ENCODE measurements around the gene PC.

Gene PC

GRCh38 chr11:66854231-66854661, 103.9 kb downstream of the PC start:
- no peak for DNase-seq (ENCODE audit: low read depth)
- TF ChIP-seq, protein P1, sequence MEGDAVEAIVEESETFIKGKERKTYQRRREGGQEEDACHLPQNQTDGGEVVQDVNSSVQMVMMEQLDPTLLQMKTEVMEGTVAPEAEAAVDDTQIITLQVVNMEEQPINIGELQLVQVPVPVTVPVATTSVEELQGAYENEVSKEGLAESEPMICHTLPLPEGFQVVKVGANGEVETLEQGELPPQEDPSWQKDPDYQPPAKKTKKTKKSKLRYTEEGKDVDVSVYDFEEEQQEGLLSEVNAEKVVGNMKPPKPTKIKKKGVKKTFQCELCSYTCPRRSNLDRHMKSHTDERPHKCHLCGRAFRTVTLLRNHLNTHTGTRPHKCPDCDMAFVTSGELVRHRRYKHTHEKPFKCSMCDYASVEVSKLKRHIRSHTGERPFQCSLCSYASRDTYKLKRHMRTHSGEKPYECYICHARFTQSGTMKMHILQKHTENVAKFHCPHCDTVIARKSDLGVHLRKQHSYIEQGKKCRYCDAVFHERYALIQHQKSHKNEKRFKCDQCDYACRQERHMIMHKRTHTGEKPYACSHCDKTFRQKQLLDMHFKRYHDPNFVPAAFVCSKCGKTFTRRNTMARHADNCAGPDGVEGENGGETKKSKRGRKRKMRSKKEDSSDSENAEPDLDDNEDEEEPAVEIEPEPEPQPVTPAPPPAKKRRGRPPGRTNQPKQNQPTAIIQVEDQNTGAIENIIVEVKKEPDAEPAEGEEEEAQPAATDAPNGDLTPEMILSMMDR (conservative IDR thresholded peaks at IDR 0.05; ENCODE audit: control insufficient read depth, insufficient read depth, low read depth, low read length): no peak

DNA sequence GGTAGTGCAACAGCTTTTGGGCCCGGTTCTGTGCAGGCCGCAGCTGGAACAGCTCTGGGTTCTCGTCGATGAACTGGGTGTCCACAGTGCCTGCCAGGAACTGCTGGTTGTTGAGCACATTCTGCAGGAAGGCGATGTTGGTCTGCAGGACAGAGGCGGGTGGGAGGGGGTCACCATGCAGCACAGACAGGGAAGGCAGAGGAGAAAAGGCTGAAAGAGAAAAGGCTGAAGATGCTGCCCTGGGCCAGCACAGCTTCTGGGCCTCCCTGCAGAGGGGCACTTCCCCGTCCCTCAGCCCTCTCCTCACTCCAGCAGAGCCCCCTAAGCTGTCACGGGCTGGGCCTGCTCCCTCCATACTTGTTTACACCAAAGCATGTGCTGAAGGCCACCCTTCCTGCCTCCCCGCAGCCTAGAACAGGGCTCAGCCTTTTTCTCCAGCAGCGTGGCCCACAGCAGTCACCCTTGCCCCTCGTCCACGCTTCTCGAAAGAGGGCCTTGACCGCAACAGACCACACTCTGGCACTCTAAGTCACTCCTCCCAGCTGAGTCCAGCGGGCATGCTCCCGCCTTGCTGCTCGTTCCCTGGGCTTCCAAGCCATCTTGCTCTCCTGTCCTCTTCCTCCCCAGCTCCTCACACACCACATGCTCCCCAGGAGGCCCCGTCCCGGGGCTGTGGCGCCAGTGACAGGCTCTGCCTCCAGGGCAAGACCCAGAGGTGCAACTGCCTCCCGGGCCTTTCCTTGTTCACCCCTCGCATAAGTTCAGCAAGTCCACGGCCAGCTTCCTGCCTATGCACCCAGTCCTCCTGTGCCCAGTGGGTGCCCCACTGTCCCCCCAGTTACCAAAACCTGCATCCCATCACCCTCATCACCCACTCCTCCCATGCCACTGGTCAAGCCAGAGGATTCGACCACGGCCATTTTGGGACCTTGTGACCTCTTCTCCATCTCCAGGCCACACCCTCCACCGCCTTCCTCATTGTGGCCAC, 104.6 kb downstream of the PC start:
- no peak overlapping the region for H3K4me3 ChIP-seq (ENCODE audit: control insufficient read depth, low read depth, low read length)
- TF ChIP-seq, protein P1 (conservative IDR thresholded peaks at IDR 0.05; ENCODE audit: control insufficient read depth, insufficient read depth, low read depth, low read length): no peak

More at GRCh38 chr11:66854231-66854661, 103.9 kb downstream of the PC start:
- no peak overlapping the region for H3K4me3 ChIP-seq (ENCODE audit: control insufficient read depth, low read depth, low read length)

DNA sequence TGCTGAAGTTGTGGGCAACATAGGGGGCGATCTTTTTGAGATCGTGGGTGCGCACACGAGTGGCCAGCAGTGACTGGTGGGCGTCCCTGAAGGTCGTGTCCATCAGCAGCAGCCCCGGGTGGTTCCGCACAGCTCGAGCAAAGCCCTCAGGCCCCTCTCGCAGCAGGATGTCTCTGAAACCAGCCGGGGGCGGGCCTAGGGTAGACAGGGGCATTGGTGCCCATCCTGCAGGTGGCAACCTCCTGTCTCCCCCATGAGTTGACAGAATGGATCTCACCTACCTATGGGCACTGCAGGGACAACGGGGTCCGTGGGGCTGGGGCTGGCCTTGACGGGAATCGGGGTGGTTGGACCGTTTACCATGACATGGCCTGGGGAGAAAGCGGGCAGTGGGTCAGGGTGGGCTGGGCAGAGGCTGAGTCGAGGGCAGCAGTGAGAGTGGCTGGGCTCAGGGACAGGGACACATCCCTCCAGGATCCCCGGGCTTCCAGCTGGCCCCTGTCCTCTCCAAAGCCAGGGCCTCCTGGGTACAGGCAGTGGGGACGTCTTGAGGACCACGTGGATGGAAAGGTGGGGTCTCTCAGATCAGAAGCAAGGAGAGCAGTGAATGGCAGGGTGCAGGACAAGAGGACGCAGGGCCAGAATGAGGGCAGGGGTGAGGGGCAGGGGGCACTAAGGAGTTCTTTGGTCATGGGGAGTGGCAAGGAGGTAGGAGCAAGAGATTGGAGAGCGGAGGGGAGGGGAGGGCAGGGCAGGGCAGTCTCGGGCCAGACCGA, 105.5 kb downstream of the PC start:
- no peak for DNase-seq (ENCODE audit: low read depth)
- no peak overlapping the region for H3K4me3 ChIP-seq (ENCODE audit: control insufficient read depth, low read depth, low read length)
- TF ChIP-seq, protein P1 (conservative IDR thresholded peaks at IDR 0.05; ENCODE audit: control insufficient read depth, insufficient read depth, low read depth, low read length): no peak

More for the DNA sequence above, 104.6 kb downstream of the PC start:
- DNase-seq (ENCODE audit: low read depth): no peak

DNA sequence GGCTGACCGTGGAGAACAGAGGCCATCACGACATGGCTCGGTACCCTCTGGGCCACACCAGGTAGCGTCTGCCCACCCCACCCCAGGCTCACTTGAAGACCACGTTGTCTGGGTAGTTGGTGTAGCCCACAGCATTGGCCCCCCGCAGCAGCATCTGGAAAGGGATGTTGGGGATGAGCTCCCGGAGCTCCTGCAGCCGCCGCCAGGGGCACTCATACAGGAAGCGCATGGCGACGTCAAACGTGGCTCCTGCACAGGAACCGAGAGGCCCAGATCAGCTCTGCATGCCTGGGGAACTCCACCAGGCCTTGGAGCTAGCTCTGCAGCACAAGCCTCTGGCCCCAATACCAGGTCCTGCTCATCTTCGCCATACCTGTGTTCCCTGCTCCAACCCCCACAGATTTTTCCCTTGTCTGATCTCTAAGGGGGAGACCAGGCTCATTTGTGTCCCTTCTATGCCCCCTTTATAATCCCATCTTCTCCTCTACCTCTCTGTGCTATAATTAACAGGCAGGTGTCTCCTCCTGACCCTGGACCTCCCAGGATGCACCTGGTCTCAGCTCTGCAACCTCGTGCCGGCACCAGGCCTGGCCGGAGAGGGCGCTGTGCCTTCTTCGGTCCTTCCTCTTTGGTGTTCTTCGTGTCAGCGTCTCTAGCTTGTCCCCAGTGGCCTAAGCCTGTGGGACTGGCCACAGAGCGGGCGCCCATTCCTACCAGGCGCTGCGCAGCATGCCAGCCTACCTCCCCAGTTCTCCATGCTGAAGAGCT, 106.3 kb downstream of the PC start:
- TF ChIP-seq, protein P1 (conservative IDR thresholded peaks at IDR 0.05; ENCODE audit: control insufficient read depth, insufficient read depth, low read depth, low read length): no peak
- no peak for DNase-seq (ENCODE audit: low read depth)
- H3K4me3 ChIP-seq (ENCODE audit: control insufficient read depth, low read depth, low read length): no peak overlapping the region

GRCh38 chr11:66851239-66851596, 107.0 kb downstream of the PC start:
- TF ChIP-seq, protein P1 (conservative IDR thresholded peaks at IDR 0.05; ENCODE audit: control insufficient read depth, insufficient read depth, low read depth, low read length): no peak
- H3K4me3 ChIP-seq (ENCODE audit: control insufficient read depth, low read depth, low read length): no peak overlapping the region
- no peak for DNase-seq (ENCODE audit: low read depth)

DNA sequence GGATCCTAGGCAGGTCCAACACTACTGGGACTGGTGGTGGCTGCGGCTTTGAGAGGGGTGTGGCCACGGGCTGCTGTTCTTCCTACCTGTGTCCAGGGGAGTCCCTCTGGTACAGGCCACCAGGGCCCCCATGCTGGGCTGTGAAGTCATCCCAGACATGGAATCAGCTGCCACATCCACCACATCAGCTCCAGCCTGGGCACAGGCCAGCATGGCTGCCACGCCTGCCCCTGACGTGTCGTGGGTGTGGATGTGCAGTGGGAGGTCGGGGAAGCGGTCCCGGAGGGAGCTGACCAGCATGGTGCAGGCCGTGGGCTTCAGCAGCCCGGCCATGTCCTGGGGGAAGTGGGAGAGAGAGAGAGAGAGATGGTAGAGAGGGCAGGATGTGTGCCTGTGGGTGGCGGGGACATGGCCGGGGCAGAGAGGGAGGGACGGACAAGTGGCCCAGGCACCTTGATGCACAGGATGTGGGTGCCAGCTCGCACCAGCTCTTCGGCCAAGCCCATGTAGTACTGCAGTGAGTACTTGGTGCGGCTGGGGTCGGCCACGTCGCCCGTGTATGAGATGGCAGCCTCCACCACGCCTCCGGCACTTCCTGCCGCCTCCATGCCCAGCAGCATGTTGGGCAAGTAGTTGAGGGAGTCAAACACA, 107.5 kb downstream of the PC start:
- H3K4me3 ChIP-seq (ENCODE audit: control insufficient read depth, low read depth, low read length): no peak overlapping the region
- TF ChIP-seq, protein P1 (conservative IDR thresholded peaks at IDR 0.05; ENCODE audit: control insufficient read depth, insufficient read depth, low read depth, low read length): no peak
- DNase-seq (ENCODE audit: low read depth): no peak
